Ishikawa (cell line): ENCODE data around the gene TFF1.

Experiments
- MAX ChIP-seq: IDR thresholded peaks from 2 replicates; pipeline ENCODE4 v1.6.1; 2012
- RAD21 ChIP-seq: IDR thresholded peaks from 2 replicates; pipeline ENCODE4 v1.6.1; 2012; ENCODE audit warnings: low read depth
- ZBTB7A ChIP-seq: IDR thresholded peaks from 2 replicates; pipeline ENCODE4 v1.6.1; 2012; ENCODE audit warnings: low read depth

GRCh38 chr21:42373196-42373907 is 7.0 kb upstream of the TFF1 start:
- TF ChIP-seq ZBTB7A (no peak), MAX (no peak), RAD21 (no peak)
